ENCODE measurements around the gene GLIS1.

Gene GLIS1

DNA sequence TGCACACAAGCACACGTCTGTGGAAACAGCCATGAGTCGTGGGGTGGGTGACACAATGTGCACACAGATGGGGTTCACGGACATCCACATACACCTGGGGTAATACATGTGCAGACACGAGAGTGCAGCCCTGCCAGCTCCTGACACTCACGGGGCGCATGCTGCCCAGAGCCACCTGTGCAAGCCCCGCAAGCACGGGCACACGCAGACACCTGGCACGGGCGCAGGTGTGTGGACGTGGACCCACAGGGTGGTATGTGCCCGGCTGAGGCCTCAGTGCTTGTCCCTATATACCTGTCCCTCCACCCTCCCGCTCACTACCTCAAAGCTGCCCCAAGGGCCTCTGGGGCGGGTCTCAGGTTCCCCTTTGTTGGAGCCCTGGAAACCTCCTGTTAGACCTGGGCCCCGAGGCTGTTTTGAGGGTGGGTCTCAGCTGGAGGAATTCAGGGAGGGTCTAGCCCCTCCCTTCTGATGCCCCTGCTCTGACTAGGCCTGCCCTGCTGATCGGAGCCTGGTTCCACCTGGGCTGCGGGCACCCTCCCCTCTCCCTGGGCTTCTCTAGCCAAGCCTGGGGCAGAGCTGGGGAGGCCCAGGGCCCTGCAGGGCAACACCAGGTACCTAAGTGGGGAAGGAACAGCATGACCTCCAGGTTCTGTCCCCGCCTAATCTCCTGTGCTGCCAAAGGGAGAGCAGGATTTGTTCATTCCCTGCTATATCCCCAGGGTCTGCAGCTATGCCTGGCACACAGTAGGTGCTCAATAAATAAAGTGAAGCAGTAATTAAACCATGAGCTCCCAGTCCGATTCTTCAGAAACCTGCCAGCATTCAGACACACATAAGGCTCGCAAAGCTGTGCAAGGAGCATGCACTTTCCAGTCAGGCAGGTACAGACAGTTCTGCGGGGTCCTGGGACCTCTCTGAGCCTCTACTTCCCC, 230.6 kb downstream of the GLIS1 start:
- DNase-seq (ENCODE audit: low spot score), result no peak

DNA sequence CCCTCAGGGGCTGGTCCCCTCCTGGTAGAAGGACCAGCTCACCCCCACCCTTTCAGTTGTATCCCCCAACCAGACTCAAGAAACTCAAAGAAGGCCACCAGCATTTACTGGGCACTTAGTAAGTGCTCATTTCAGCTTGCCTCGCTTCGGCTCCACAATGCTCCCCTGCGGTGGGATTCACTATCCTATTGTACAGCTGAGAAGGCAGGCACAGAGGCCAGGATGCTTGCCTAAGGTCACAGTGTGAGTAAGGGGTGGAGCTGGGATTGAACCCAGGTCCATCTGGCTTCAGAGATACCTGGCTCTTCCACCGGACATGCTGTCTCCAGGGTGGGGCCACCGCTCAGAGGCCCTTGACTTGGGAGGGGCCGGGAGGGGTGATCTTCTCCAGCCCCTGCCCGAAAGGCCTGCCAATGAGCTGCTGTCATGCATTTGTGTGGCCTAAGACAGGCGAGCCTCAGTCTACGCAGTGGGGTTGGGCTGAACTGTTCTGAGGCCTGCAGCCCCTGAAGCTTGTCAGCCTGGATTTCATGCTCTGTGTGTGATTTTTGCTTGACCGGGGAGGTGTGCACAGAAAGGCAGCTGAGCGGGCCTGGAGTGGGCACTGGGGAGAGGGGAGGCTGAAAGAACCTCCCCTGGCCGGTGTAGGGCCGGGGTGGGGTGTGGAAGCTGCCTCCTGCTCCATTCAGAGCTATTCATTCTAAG, 231.7 kb downstream of the GLIS1 start:
- no peak for DNase-seq (ENCODE audit: low spot score)

DNA sequence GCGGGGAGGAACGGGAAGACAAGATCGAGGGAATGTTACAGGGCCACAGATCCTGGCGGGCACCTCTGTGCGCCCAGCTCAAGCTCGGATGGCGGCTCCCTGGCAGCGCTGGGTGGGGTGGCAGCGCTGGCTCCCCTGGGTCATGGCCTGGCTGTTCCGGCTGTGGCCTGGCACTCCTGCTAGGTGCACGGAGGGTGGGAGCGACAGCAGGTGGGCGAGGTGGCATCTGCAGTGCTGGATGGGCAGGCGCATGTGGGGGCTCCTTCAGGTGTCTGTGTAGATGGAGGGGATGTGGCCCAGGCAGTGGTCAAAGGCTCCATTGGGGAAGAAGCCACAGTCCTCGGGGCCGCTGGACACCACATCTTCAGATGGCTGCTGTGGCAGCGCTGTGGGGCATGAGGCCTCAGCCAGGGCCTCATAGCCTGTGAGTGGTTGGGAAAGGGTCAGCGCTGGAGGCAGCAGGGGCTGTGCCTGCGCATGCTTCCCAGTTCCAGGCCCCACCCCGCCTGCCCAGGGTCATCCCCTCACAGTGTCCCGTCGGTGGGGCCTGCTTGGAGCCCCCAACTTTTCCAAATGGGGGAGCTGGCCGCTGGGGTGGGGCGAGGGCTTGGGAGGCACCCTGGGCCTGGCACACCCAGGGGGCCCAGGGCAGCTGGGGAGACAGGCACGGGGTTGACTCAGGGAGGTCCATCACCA, 232.5 kb downstream of the GLIS1 start:
- no peak for DNase-seq (ENCODE audit: low spot score)

DNA sequence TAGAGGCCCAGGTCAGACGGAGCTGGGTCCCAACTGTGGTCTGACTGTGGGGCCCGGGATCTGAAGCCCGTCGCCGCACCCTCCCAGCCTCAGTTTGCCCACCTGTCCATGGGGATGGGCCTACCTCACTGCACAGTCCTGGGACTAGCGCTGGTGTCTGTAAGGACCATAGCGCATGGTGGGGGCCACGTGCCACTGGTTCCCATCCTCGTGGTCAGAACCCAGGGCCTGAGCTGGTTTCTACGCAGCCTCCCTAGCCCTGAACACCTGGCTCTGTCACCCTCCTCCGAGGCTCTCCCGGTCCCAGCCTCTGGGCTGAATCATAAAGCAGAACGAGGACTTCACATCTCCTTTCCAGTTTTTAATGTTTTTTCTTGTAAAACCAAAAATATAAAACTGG, 233.1 kb downstream of the GLIS1 start:
- DNase-seq (ENCODE audit: low spot score), result no peak

DNA sequence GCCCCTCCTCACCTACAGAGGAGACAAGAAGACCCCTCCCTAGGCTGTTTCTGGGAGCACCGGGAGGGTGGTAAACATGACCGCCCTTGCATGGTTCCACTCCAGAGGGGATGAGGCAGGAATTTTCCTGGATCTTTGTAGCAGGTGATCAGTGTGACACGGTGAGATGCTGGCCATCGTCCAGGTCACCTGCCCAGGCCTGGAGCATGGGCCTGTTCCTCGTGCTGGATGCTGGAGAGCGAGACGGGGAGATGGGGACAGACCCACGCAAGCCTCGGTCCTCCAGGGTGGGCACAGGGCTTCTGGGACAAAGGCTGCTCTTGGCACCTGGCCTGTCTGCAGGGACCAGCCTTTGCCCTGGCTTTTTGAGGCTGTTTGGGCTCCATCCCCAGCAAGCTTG, 233.6 kb downstream of the GLIS1 start:
- no peak for DNase-seq (ENCODE audit: low spot score)

DNA sequence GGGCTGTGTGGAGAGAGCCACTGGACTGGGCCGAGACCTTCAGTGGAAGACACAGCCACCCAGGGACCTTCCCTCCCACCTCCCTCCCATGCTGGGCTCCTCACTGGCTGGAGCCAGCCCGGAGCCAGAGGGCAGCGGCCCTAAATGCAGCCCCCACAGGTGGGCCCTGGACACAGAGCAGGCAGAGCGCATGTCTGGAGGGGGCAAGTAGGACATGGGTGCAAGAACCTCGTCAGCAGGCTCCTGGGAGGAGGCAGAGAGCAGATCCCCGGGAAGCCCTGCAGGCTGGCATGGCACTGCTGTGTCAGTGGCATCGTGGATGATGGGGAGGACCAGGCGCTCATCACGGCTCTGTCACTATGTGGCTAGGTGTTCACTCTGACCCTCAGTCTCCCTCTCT, 234.1 kb downstream of the GLIS1 start:
- DNase-seq (ENCODE audit: low spot score), result no peak

DNA sequence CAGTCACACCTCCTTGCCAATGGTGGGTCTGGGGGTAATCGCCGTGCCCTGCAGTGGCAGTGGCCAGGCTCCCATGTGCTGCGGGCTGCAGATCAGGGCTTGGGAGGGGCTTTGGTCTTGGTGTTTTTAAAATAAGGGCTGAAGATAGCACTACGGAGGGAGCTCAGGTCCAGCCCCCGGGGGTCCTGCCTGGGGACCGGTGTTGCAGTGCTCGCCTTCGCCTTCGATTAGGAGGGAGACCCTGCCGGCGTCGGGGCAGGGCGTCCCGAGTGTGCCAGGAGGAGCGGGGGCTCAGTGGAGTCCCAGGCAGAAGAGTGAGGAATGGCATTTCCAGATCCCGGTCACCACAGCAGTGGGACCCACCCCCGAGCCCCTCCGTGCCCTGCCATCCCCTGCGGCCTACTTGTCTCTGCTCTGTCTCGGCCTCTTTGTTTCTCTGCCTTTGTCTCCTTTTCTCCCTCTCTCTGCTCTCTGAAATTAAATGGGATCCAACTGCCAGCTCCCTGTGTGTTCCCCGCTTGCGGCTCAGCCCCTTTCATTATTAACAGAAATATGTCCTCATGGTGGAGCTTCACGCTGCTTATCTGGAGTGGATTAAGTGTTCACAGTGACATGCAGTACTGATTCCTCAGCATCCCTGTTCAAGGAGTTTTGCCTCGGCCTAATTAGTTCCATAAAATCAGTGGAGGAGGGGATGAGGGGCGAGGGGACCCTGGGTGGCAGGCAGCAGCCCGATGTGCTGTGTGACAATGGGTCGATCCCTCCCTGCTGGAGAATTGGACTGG, 235.3 kb downstream of the GLIS1 start:
- DNase-seq (ENCODE audit: low spot score), result no peak

DNA sequence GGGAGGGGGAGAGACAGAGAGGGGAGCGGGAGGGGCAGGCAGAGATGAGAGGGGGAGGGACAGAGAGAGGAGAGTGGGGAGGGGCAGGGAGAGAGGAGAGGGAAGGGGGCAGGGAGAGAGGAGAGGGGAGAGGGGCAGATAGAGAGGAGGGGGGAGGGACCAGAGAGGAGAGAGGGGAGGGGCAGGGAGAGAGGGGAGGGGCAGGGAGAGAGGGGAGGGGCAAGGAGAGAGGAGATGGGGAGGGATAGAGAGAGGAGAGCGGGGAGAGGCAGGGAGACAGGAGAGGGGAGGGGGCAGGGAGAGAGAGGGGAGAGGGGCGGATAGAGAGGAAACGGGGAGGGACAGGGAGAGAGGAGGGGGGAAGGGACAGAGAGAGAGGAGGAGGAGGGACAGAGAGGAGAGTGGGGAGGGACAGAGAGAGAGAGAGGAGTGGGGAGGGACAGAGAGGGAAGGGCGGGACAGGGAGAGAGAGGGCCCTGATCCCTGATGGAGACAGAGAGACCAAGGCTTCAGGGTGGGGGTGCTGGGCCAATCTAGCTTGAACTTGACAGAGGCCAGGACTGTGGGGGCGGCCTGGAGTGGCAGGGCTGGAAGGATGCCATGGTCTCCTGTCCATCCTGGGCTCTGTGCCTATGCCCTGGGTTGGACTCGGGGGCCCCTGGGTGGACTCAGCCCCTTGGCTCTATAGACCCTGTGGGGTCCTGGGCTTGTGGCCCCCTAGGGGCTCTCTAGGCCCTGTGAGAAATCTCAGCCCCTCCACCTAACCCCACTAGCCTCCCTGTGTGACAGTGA, 236.1 kb downstream of the GLIS1 start:
- no peak for DNase-seq (ENCODE audit: low spot score)

DNA sequence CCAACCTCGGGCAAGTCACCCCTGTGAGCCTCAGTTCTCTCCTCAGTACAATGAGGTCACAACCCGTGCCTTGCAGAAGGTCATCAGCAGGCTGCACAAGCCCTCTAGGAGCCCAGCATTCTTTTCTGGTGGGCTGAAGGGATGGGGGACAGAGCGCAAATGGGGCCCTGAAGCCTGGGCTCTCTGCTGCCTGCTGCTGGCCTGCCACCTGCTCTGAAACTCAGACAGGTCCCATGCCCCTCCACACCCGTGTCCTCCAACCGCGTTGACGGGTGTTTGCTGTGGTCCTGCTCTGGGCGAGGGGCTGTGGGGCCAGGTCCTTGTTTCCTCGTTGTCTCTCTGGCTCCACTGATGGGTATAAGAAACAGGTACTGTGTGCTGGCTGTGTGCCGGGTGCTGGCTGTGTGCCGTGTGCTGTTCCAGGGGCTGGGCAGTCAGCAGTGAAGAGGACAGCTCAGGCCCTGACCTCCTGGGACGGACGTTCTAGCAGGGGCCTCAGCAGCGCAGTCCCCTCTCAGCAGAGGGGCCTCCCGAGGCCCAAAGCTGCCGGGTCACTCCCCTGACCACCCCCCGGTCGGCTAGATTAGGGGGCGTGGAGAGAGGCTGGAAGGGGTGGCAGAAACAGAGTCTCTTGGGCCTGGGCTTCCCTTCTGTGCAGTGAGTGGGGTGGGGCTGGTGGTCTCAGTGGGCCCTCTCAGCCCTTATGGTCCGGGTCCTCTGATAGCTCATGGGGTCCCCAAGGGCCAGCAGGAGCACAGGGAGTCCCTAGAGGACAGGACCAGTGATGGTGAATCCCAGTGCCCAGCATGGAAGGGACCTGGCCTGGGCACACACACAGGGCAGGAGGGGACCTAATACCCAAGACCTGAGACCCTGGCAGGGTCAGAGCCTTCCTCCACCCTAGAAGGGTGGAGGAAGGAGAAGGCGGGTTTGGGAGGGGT, 237.6 kb downstream of the GLIS1 start:
- no peak for DNase-seq (ENCODE audit: low spot score)

DNA sequence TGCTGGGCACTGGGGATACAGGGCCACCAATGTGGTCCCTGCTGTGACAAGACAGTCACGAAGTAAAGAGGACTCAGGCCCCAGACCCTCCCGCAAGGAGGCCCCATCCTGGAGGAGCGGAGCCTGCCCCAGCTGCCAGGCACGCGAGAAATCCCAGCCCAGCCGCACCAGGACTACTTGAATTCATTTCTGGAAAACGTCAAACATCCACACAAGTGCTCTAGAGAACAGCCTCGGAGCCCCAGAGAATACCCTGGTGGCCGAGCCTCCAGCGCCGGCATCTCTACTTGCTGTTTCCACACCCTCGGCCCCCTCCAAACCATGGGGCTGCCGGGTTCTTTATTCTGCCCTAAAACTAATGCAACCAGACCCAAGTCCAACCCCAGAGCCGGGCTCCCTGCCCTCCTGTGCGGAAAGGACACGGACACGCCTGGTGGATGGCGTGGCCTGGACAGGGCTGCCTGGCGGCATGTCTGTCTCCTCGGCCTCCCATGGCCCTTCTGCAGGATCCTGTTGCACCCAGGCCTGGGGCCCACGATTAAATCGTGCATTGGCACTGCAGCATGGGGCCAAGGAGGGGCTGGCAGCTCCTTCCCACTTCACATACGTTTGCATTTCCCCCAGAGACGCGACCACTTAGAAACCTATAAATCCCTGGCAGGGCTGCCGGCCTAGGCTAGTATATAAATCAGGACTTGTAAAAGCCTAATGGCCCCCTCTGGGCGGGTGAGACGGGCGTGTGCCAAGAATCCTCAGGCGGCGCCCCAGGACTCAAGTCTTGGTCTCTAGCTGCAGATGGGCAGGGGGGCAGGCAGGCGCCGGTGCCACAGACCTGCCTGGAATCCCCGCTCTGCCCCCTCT, 238.5 kb downstream of the GLIS1 start:
- no peak for DNase-seq (ENCODE audit: low spot score)

DNA sequence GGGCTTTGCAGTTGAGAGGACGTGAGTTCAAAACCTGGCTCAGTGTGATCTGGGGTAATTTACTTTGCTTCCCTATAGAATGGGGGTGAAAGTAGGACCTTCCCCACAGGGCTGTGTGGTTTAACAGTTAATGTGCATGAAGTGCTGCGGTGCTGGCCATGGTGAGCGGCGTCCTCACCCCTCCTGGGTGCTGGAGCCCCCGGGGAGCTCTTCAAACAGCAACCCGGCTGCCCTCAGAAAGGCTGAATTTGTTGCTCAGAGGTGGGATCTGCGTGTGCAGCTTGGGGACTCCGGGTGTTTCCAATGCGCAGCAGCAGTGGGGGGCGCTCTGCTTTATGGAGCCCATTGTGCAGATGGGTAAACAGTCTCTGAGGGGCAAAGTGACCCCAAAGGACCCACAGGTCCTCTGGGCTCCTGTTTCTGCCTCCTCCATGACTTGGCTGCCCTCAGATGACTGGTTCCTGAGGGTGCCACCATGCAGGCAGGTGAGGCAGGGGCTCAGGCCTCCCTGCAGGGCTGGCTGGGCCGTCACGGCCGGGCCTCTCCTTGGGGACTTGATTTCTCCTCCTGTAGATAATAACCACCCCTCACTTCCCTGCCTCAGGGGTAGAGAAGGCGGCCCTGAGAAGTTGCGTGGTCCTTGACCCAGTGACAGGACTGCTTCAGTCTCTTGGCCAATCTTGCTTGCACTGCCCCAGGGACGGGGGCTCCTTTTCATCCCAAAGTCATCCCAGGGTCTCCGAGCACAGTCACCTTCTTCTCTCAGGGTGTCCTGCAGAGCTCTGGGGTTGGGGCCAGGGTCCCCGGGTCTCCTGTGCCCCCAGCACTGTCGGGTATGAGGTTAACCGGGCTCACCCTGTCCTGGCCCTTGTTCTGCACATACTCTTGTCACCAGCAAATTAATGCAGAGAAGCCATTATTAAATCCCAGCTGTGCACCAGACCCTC, 239.4 kb downstream of the GLIS1 start:
- DNase-seq (ENCODE audit: low spot score), result no peak

DNA sequence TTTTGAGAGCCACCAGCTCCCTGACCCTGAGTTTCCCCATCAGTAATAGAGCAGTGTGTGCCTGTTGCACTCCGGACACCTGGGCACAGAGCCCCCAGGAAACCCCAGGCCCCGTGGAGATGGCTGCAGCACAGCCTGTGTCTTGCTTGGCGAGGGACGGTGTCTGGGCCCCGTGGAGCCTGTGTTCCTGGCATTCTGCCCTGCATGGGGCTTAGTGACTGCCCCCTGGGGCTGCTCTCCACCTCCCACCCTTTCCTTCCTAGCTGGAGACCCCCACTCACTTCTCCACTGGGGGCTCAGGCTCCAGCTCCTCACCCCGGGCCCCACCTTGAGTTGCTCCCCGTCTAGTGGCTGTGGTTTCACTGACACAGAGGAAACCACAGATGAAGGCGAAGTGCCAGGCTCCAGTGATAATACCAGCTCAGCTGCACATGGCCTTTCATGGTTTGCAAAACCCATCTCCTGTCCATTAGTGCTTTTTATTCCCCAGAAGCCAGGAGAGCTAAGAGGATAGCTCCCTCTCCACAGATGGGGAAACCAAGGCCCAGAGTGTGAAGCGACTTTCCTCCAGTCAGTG, 240.3 kb downstream of the GLIS1 start:
- peak; percentile 74 for DNase-seq (ENCODE audit: low spot score)

DNA sequence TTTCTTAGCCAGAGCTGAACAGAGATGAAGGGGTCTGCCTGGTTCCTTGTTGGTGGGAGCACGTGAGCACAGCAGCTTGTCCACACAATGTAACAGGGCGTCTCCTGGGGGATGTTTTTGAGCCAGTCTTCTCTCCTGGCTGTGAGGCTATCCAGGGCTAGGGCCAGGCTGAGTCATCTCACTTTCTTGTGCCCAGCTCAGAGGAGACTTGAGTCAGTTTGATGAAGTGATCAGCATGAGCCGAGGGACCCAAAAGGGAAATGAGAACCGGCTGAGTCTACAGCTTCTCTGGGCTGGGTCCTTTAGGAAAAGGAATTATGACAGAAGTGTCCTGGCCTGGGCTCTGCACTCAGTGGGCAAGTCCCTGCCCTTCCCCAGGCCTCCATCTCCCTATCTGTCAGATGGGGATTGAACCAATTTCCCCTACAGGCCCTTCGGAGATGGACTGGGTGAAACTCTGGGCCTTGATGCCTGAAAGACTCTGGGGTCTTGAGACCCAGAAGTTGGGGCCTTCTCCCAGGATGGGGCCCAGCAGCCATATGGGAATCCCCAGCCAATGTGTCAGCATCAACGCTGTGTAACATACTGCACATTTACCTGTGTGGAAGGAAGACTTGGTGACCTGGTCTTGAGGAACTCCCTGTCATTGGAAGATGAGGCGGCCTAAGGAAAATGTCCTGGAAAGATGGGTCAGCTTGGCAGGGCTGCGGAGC, 243.2 kb downstream of the GLIS1 start:
- DNase-seq (ENCODE audit: low spot score), result peak; percentile 54

DNA sequence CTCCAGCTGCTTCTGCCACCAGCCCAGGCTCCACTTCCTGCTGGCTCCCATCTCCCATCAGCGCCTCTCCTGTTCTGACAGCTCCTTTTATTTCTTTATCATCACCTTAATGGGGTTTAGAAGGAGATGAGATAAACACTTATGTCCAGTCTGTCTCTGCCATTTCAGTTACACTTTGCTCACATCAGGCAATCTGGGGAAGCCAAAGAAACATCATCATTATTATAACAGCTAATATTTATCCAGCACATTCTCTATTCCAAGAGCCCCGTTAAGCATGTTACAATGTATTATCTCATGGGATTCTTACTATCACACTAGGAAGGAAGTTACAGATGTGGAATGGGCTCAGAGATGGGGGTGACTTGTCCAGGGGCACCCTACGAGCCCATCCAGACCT, 248.6 kb downstream of the GLIS1 start:
- DNase-seq (ENCODE audit: low spot score), result no peak

DNA sequence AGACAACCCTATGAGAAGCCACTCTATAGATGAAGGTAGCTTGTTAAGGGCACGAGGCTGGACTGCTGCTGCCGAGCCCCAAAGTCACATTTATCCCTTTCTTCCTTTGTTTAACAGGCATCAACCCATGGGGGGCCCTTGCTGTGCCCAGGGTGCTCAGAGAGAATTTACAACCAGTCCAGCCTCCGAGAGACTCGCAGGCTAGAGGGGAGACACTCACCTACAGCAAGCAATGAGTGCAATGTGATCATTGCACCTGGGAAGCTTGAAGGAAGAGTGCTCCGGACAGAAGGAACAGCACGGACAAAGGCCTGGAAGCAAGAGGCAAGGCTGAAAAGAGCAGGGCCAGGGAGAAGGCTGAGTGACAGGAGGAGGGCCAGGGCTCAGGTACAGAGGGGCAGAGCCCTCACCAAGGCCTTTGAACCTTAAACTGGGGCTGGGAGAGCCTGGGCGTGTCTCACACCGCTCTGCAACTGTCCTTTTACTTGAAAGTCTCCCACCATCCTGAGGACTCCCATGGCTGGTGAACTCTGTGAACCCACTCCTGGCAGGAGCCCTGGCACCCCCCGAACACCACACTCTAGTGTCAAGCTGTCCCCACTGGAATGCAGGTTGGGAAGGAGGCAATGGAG, 252.5 kb downstream of the GLIS1 start:
- no peak for DNase-seq (ENCODE audit: low spot score)
